ENCODE results near the gene ERLEC1. TPM values are rescaled to one million over a fixed set of nuclear protein-coding genes. Genes with fewer than 3 reads are reported as not detected.
"Not testable (repeated sequence)": the region's sequence is repeated elsewhere in the genome, so short reads cannot be mapped to it uniquely, and the experiment has no call there.

The ERLEC1 gene
- total RNA-seq, 4 donors from 2014 or later, result 15.6 to 60.1 (median 30.7) TPM

DNA sequence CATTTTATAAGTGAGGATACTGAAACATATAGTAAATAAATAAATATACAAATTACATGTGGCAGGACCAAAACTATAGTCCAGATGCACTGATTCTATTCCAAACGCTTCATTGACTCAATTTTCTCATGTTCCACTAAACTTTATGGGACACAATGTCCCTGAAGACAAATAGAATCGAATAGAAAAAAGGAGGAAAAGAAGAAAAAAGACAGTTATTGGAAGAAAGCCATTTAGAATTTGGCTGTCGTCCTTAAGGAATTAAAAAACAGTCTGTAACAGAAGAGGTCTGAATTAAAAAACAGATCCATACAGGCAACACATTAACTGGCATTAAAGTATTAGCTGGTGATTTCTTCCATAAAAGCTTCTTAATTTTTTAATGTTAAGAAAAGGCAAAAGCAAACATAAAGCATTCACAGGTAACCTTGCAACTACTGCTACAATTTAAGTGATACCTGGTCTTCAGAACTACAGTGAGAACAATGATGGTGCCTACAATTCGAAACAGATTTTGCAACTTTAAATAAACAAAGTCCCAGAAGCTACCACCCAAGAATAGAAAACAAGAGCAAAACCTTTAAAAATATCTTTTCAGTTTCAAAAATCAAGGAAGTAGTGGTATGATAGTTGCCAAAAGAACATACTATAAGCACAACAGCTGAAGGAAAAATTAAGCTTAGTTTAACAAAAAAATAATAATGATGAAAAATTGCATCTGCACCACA lies 36.6 kb upstream of the ERLEC1 start:
- no peak for TF ChIP-seq POLR2A (IDR thresholded peaks at IDR 0.05)
- TF ChIP-seq, protein P1, sequence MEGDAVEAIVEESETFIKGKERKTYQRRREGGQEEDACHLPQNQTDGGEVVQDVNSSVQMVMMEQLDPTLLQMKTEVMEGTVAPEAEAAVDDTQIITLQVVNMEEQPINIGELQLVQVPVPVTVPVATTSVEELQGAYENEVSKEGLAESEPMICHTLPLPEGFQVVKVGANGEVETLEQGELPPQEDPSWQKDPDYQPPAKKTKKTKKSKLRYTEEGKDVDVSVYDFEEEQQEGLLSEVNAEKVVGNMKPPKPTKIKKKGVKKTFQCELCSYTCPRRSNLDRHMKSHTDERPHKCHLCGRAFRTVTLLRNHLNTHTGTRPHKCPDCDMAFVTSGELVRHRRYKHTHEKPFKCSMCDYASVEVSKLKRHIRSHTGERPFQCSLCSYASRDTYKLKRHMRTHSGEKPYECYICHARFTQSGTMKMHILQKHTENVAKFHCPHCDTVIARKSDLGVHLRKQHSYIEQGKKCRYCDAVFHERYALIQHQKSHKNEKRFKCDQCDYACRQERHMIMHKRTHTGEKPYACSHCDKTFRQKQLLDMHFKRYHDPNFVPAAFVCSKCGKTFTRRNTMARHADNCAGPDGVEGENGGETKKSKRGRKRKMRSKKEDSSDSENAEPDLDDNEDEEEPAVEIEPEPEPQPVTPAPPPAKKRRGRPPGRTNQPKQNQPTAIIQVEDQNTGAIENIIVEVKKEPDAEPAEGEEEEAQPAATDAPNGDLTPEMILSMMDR (IDR thresholded peaks at IDR 0.05), result no peak
- H3K4me3 ChIP-seq (ENCODE audit: low read depth, poor library complexity, severe bottlenecking), result no peak overlapping the region
- WGBS, 2 donors, result 59 to 60% methylated on average over 4 of the region's 4 CpGs
- intact Hi-C loops (cut with DNase I; ENCODE audit: low total_unique reads), result no loop called here
- no peak for DNase-seq (ENCODE audit: low spot score in 2 of 2)

DNA sequence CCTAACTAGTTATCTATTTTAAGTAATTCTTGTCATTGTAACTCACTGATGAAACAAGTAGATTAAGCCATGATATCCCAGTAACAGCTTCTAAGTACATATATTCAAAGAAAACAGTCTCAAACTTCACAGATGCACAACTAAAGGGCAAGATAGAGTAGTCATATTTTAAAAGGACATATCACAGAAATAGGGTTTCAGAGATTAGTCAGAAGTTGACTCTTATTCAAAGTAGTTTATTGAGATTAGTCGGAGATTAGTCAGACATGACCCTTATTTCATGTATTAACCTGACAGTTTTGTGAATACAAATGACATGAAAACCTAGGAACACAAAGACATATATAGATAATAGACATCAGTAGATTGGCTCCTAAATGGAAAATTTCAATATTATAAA lies 35.1 kb upstream of the ERLEC1 start:
- no peak for DNase-seq (ENCODE audit: low spot score in 2 of 2)
- intact Hi-C loops (cut with DNase I; ENCODE audit: low total_unique reads), result no loop called here
- TF ChIP-seq, protein P1 (IDR thresholded peaks at IDR 0.05), result no peak
- no peak for TF ChIP-seq POLR2A (IDR thresholded peaks at IDR 0.05)
- 30 to 40% methylated on average over 1 of the region's 1 CpG for WGBS, 2 donors
- H3K4me3 ChIP-seq (ENCODE audit: low read depth, poor library complexity, severe bottlenecking), result no peak overlapping the region

DNA sequence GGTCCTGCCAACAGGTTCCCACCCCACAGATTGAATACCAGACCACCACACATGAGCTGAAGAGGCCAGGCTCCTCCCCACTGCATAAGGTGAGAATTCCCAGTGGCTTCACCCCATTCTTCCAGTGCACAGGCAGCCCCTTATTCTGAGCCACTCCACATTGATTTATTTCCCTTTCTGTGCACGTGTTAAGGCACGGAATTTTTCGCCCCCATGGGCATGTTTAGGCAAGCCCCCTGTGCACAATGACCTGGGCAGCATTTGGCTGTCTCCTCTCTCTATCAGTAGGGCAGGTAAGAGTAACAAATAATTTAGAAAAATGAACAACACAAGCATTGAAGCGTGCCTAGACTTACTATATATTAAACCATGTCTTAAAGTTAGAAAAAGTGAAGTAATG lies 34.5 kb upstream of the ERLEC1 start:
- intact Hi-C loops (cut with DNase I; ENCODE audit: low total_unique reads), result no loop called here
- whole genome bisulfite sequencing, 2 donors, result 67 to 92% methylated on average over 4 of the region's 4 CpGs
- H3K4me3 ChIP-seq (ENCODE audit: low read depth, poor library complexity, severe bottlenecking), result no peak overlapping the region
- no peak for TF ChIP-seq POLR2A (IDR thresholded peaks at IDR 0.05)
- TF ChIP-seq, protein P1 (IDR thresholded peaks at IDR 0.05), result no peak
- DNase-seq (ENCODE audit: low spot score in 2 of 2), result no peak

DNA sequence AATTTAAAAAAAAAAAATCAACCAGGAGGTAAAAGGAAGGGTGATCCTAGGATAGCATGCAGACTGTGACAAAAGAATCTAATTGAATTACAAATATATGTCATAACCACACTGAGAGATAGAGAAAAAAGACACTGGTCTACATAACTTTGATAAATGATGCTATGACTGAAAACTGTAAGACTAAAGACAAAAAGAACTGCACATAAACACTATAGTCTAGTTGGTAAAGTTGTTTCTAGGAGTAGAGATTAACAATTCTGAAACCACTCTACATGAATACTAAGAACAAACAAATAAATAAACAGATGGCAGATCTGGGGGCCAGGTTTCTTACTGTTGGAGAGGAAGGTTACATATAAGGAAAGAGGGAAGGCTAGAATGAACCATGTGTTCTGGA lies 33.8 kb upstream of the ERLEC1 start:
- H3K4me3 ChIP-seq (ENCODE audit: low read depth, poor library complexity, severe bottlenecking), result no peak overlapping the region
- no peak for DNase-seq (ENCODE audit: low spot score in 2 of 2)
- TF ChIP-seq POLR2A (IDR thresholded peaks at IDR 0.05), result no peak
- TF ChIP-seq, protein P1 (IDR thresholded peaks at IDR 0.05), result no peak
- intact Hi-C loops (cut with DNase I; ENCODE audit: low total_unique reads), result no loop called here

DNA sequence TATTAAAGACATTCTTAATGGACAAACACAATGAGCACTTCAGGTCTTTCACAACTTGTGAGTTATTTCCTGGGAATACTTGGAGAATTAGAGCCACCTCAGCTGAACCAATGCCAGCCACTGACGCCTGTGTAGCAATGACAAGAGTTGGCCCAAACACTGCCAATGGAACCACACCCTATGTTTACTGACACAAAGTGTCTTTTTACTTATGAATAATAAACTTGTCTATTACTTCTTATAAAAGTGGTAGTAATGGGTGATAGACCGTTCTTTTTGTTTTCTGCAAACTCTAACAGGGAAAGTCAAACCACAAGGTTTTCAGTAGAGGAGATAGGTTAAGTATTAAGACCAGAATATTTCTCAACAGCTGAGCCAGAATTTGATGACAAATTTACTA lies 31.7 kb upstream of the ERLEC1 start:
- TF ChIP-seq POLR2A (IDR thresholded peaks at IDR 0.05), result no peak
- TF ChIP-seq, protein P1 (IDR thresholded peaks at IDR 0.05), result no peak
- intact Hi-C loops (cut with DNase I; ENCODE audit: low total_unique reads), result no loop called here
- peak; percentile 85 to 95 for DNase-seq (ENCODE audit: low spot score in 2 of 2)
- no peak overlapping the region for H3K4me3 ChIP-seq (ENCODE audit: low read depth, poor library complexity, severe bottlenecking)
- 39 to 45% methylated on average over 2 of the region's 2 CpGs for WGBS, 2 donors

DNA sequence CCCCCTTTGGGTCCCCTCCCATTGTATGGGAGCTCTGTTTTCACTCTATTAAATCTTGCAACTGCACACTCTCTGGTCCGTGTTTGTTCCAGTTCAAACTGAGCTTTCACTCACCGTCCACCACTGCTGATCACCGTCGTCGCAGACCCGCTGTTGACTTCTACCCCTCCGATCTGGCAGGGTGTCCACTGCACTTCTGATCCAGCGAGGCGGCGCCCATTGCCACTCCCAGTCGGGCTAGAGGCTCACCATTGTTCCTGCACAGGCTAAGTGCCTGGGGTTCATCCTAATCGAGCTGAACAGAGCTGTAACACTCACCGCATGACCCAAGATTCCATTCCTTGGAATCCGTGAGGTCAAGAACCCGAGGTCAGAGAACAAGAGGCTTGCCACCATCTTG lies 30.2 kb upstream of the ERLEC1 start:
- 98% methylated on average over 15 of the region's 15 CpGs for WGBS, 2 donors
- no peak overlapping the region for H3K4me3 ChIP-seq (ENCODE audit: low read depth, poor library complexity, severe bottlenecking)
- DNase-seq (ENCODE audit: low spot score in 2 of 2), result no peak
- intact Hi-C loops (cut with DNase I; ENCODE audit: low total_unique reads), result no loop called here
- TF ChIP-seq POLR2A (IDR thresholded peaks at IDR 0.05), result no peak
- TF ChIP-seq, protein P1 (IDR thresholded peaks at IDR 0.05), result no peak

DNA sequence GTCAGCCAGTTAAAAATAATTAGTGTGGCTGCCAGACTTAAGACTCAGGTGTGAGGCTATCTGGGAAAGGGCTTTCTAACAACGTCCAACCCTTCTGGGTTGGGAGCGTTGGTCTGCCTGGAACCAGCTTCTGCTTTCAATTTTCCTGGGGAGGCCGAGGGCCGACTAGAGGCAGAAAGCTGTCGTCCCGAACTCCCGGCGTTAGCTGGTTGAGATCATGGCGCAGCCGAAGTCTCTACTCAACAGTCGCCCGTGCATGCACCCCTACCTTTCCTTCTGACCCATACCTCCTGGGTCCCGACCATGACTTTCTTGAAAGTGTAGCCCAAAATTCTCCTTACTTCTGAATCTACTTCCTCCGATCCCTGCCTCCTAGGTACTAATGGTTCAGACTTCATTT lies 29.6 kb upstream of the ERLEC1 start:
- intact Hi-C loops (cut with DNase I; ENCODE audit: low total_unique reads); DNase-seq (ENCODE audit: low spot score in 2 of 2); H3K4me3 ChIP-seq (ENCODE audit: low read depth, poor library complexity, severe bottlenecking): not testable (repeated sequence)
- 97 to 98% methylated on average over 14 of the region's 14 CpGs for WGBS, 2 donors
